ENCODE measurements around the gene HMBS.

Gene HMBS

DNA sequence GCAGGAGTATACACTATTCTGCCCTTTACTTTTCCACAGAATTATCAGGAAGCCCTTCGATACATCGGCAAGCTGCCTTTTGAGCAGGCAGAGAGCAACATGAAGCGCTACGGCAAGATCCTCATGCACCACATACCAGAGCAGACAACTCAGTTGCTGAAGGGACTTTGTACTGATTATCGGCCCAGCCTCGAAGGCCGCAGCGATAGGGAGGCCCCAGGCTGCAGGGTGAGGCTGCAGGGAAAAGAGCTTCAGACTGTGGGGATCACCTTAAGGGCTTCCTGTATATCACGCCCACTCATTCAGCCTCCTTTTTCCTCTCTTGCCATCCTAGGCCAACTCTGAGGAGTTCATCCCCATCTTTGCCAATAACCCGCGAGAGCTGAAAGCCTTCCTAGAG, 6.8 kb upstream of the HMBS start:
- no peak for DNase-seq

- no peak for DNase-seq
These were observed 5.8 kb upstream of the HMBS start for GRCh38 chr11:119078675-119079420.

DNA sequence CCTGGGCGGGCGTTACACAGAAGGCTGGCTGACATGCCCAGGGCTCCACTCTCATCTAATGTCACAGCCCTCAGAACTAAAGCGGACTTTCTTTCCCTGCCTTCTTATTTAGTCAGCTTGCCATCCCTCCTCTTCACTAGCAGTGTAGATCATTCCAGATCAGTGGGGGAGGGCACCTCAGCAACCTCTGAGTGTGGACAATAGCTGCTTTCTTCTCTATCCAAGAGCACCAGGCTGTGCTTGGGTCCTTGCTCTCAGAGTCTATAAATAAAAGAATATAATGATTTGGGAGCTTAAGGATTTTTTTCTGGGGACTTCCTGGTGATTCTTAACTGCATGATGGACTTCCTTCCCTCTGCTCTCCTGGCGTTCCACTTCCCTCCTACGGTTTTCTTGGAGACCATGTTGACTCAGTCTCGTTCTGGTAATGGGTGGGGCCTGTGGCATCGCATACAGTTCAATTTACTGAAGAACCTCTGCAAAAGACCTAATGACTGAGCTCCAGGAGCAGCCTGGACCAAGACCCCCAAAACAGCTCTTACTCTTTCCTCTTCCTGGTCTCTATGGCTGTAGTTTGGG, 2.9 kb upstream of the HMBS start:
- no peak for DNase-seq

- DNase-seq = peak; percentile 93
These were observed 761 bp downstream of the HMBS start for GRCh38 chr11:119085437-119085847.

- DNase-seq = peak; percentile 77
These were observed 2.4 kb downstream of the HMBS start for GRCh38 chr11:119087123-119087522.

DNA sequence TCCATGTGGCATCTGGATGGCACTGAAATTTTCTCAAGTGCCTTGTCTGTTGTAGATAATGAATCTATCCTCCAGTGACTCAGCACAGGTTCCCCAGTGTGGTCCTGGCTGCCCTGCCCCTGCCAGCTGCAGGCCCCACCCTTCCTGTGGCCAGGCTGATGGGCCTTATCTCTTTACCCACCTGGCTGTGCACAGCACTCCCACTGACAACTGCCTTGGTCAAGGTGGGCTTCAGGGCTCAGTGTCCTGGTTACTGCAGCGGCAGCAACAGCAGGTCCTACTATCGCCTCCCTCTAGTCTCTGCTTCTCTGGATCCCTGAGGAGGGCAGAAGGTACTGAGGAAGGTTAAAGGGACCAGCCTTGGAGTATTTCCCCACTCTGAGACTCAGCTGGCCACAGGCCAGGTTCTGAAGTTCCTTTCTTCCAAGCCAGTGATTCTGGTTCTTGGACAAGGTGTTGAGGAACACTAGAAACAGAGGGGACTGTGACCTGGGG, 3.1 kb downstream of the HMBS start:
- DNase-seq = peak; percentile 99

DNA sequence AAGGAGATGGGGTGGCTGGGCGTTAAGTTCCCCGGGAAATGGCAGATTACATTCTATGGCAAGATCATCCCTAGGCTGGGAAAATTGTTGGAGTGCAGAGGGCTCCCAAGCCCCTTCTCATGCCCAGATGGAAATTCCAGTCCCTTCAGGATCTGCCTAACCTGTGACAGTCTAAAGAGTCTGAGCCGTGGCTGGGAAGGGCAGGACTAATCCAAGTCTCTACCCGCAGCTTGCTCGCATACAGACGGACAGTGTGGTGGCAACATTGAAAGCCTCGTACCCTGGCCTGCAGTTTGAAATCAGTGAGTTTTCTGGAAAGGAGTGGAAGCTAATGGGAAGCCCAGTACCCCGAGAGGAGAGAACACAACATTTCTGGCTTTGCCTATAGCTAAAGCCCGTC, 3.7 kb downstream of the HMBS start:
- DNase-seq = peak; percentile 30

DNA sequence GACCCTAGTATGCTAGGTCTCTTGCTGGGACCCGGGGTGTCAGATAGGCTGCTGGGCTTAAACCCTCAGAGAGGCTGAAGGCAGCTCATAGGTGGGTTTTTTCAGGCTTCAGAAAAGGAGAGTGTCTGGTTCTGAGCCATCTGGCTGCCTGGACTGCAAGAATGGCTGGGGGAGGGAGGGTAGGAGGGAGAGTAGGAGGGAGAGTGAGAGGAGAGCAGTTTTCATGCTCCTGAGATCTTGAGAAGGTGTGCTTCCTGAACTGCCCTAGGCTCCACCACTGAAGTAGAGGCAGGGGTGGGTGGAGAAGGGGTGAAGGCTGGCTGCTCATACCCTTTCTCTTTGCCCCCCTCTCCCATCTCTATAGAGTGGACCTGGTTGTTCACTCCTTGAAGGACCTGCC, 4.6 kb downstream of the HMBS start:
- peak; percentile 32 for DNase-seq

DNA sequence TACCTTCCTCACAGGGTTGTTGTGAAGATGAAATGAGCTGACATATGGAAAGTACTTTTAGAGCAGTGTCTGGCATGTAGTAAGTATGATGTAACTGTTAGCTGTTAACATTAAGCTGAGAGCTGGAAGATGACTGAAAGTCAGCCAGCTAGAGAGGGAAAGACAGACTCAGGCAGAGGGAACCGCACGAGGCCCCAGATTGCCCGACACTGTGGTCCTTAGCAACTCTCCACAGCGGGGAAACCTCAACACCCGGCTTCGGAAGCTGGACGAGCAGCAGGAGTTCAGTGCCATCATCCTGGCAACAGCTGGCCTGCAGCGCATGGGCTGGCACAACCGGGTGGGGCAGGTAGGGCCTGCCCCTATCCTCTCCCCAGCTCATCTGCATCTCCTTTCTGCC, 6.5 kb downstream of the HMBS start:
- peak; percentile 37 for DNase-seq

- peak; percentile 68 for DNase-seq
These were observed 7.5 kb downstream of the HMBS start for GRCh38 chr11:119091966-119092879.

DNA sequence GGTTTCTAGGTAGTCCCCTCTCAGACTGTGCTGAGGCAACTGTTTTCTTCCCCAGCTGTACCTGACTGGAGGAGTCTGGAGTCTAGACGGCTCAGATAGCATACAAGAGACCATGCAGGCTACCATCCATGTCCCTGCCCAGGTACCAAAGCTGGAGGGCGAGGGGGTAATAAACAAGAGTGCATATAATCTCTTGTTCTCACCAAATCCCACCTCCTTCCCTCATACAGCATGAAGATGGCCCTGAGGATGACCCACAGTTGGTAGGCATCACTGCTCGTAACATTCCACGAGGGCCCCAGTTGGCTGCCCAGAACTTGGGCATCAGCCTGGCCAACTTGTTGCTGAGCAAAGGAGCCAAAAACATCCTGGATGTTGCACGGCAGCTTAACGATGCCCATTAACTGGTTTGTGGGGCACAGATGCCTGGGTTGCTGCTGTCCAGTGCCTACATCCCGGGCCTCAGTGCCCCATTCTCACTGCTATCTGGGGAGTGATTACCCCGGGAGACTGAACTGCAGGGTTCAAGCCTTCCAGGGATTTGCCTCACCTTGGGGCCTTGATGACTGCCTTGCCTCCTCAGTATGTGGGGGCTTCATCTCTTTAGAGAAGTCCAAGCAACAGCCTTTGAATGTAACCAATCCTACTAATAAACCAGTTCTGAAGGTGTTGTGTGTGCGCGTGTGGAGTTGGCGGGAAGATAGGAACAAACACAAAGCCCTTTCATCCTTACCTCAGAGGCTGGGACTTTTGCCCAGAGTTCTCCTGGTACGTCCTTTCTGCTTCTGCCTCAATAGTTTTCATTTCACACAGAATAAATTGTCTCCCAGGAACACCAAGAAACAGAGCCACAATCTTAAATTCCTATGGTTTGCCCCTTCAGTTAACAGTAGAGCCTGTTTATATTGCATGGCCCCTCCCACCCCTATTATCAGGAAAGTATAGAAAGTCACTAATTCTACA, 8.5 kb downstream of the HMBS start:
- peak; percentile 68 for DNase-seq

DNA sequence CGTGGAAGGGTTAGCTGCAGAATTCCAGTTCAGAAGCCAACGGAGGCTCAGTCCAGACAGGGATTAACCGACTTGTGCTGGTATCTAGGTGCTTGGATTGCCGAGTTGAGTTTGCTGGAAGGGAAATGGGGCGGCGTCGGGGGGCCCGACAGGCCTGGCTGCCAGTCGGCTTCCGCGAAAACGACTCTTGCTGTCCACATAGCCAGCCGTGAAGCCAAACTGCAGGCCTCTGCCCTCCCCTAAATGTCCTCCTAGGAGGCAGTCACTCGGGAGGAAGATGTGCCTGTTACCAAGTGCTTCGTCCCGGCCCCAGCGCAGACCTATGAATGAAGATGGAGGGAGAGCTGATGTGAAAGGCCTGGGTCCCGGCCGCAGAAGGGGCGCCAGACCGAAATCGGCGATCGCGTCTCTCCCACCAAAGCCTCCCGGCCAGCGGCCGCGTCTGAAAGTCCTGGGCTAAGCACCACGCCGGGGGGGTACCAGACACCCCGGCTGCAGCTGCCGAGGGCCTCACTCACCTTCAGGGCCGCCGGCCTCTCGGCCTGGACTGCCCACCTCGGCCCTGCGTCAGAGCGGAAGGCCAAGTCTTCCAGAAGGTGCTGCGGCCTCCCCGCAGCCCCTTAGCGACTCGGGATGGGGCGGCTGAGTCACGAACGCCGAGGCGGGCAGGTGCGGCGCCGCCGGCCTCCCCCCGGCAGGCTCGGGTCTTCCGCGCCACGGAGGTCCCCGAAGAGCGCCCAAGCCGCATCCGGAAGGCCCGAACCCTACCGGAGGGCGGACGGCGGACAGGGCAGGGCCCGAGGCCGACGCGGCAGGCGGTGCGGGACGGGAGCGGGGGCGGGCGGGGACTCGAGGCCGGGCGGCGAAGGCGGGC, 9.5 kb downstream of the HMBS start:
- peak; percentile 71 for DNase-seq

- peak; percentile 78 for DNase-seq
These were observed 10.1 kb downstream of the HMBS start for GRCh38 chr11:119094816-119095065.

DNA sequence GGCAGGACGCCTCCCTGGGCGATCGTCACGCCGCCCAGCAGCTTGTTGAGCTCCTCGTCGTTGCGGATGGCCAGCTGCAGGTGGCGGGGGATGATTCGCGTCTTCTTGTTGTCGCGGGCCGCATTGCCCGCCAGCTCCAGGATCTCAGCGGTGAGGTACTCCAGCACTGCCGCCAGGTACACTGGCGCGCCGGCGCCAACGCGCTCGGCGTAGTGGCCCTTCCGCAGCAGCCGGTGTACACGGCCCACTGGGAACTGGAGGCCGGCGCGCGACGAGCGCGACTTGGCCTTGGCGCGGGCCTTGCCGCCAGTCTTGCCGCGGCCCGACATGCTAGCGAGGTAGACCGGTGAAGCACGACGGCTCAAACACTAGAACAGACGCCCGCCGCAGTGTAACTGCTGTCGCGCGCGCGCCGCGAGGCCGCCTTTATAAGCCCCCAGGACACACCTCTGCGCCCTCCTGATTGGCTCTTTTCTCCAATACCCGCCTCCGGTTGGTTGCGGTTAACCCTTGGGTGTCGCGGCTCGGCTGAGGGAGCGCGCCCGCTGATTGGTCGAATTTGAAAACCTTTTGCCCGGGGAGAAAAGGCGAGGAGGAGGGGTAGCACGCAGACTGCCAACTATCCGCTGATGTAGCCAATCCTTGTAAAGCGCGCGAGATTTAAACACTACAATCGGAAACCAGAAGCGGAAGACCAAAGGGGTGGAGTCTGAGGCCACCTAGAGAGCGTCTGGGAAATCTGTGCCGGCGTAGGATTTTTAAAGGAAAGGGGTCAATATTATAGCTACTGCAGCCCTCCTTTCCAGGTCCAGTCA, 10.6 kb downstream of the HMBS start:
- peak; percentile 99 for DNase-seq

GRCh38 chr11:119099711-119100110, 15.0 kb downstream of the HMBS start:
- peak; percentile 76 for DNase-seq

- DNase-seq = peak; percentile 70
These were observed 15.7 kb downstream of the HMBS start for GRCh38 chr11:119100246-119100970.

DNA sequence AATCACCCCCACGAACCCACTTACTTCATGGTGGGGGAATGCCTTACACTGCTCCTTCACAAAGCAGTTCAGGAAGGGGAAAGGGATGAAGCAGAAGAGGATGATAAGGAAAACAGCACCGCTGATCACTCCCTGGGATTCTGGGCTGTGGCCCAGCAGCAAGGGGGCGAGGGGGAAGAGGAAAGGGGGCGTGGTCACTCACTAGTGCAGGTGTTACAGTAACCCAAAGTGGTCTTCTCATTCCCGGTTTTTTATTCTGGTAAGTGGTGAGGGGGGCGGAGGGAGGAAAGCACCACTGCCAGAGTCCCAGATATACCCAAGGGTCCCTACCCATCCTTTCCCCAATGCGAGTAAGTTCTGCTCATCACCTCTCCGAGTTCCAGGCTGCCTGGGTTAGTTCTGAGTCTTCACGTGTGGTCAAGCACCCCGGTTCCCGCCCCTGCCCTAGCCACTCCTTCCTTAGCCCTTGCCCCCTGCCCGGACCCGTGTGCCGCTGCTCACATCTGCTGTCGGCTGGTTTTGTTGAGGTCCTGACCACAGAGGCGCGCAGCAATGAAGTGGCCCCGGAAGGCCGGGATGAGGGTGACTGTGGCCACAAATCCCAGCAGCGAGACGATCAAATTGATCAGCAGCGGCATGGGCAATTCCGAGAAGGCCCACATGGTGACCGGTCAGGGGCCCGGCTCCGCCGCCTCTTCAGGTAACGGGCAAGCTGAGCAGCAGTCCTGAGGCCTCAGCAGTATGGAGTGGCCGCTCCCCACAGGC, 16.5 kb downstream of the HMBS start:
- DNase-seq = peak; percentile 29

DNA sequence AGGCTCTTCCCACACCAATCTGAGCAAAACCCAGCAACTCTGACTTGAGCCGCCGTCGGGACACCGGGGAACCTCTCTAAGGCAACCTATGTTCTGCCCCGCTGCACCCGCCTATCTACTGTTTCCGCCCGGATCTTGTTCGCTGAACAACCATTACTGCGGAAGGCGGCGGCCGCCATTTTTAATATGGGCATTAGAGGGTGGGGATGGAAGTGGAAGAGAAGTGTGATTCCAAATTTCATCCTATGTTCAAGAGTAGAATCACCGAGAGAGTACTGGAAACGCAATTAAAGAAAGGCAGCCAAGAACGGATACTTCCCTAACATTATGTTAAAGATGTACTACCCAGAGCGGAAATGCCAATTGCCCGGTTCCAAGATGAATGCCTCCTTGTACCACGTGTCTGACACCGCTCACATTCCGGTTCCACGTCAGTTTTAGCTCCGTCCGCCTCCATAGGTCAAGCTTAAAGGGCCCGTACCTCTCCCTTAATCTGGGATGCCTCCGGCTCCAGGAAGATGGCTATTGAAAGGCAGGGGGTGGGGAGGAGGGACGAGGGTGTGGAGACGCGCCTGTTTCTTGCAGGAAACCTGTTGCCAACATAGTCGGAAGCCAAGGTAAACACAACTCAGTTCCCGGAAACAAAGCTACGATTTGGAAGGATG, 17.2 kb downstream of the HMBS start, which contains the start of gene DPAGT1:
Gene DPAGT1 (minus strand): TSS at position 95 of the 665 bp plus-strand sequence. CDS start 198 bp downstream, outside the sequence.
- DNase-seq = peak; percentile 96
